Small intestine (tissue), 7 donors: Measurements from ENCODE around the gene LBHD1. TPM values are rescaled to one million over a fixed set of nuclear protein-coding genes. Genes with fewer than 3 reads are reported as not detected.

Experiments used
- DNase-seq, 2 donors: peaks; one replicate each; pipeline versions ENCODE4 v3.0.0 to v3.0.0-alpha.2; 2013
- FAIRE-seq: peaks from 2 replicates; lab custom pipeline; 2012; peaks lifted over from hg19 to GRCh38; lab: Jason Lieb, UNC
- H3K27ac ChIP-seq, 3 donors: one replicate each; pipeline ENCODE4 v1.5.1; 2013; ENCODE audit warnings: low read length in 2 of 3, mild to moderate bottlenecking in 2 of 3, control low read depth in 1 of 3, inconsistent platforms in 1 of 3, low read depth in 1 of 3, moderate library complexity in 1 of 3
- H3K27me3 ChIP-seq, 3 donors: one replicate each; pipeline ENCODE4 v1.6.1; 2013; ENCODE audit warnings: low read length in 3 of 3, inconsistent platforms in 1 of 3; ENCODE audit not compliant: control insufficient read depth in 3 of 3, insufficient read depth in 3 of 3
- H3K36me3 ChIP-seq, 3 donors: one replicate each; pipeline ENCODE4 v1.6.1; 2013; ENCODE audit warnings: low read length in 3 of 3, inconsistent platforms in 1 of 3, low read depth in 1 of 3, mild to moderate bottlenecking in 1 of 3, moderate library complexity in 1 of 3; ENCODE audit not compliant: control insufficient read depth in 3 of 3, insufficient read depth in 2 of 3
- H3K4me1 ChIP-seq, 3 donors: one replicate each; pipeline ENCODE4 v1.6.1; 2013; ENCODE audit warnings: low read length in 2 of 3, inconsistent platforms in 1 of 3, low read depth in 1 of 3, mild to moderate bottlenecking in 1 of 3, moderate library complexity in 1 of 3; ENCODE audit not compliant: control insufficient read depth in 3 of 3, insufficient read depth in 2 of 3
- H3K4me3 ChIP-seq, 3 donors: one replicate each; pipeline ENCODE4 v1.5.1; 2013; ENCODE audit warnings: low read length in 3 of 3, control low read depth in 1 of 3, inconsistent platforms in 1 of 3, low read depth in 1 of 3, mild to moderate bottlenecking in 1 of 3, moderate library complexity in 1 of 3
- H3K9me3 ChIP-seq, 2 donors: one replicate each; pipeline ENCODE4 v1.6.1; 2013; ENCODE audit warnings: low read depth in 1 of 2, low read length in 1 of 2; ENCODE audit not compliant: control insufficient read depth in 2 of 2, insufficient read depth in 1 of 2
- WGBS, 3 donors: extraction: QIAGEN DNeasy Blood & Tissue Kit; methylation state at CpG; one replicate each; pipeline ENCODE4 v1.1.7; 2013; 5-methylcytosine and 5-hydroxymethylcytosine counted together
- polyA plus RNA-seq, 4 donors: library from polyadenylated mRNA; stranded (reverse) in 3 of 4; unstranded in 1 of 4; fragments of 200-250 nt in 3 of 4; fragments of 120-200 nt in 1 of 4; gene quantifications; one replicate each; pipeline versions ENCODE4 v1.2.1 to v1.2.3, GENCODE V29; 2013
- donor health status: healthy with polysubstance abuse.
- donor health status: control.
- donor health status: control.
- donor health status: Bipolar disorder and iron deficiency.
- donor health status: healthy.

Gene LBHD1
- polyA plus RNA-seq, 4 donors: 2.2 to 7.3 (median 6.3) TPM

DNA sequence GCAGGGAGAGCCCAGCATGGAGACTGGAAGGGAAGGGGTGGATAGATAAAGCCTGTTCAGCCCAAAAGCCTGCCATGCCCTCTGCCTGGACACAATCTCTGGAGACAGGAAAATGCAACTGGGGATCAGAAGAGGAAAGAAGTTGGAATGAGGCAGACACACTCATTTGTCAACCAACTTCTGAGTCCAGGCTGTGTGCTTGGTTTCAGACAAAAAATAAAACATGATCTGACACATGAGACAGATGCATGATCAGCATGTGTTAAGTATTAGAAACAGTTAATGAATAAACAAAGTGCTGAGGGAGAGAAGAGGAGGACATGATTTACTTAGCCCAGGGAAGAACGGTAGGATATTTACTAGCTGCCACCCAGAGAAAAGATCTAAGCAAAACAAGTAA is 16.4 kb upstream of the LBHD1 start:
- peak overlapping the region in 1 of 3 donors; percentile 33 for H3K4me3 ChIP-seq

DNA sequence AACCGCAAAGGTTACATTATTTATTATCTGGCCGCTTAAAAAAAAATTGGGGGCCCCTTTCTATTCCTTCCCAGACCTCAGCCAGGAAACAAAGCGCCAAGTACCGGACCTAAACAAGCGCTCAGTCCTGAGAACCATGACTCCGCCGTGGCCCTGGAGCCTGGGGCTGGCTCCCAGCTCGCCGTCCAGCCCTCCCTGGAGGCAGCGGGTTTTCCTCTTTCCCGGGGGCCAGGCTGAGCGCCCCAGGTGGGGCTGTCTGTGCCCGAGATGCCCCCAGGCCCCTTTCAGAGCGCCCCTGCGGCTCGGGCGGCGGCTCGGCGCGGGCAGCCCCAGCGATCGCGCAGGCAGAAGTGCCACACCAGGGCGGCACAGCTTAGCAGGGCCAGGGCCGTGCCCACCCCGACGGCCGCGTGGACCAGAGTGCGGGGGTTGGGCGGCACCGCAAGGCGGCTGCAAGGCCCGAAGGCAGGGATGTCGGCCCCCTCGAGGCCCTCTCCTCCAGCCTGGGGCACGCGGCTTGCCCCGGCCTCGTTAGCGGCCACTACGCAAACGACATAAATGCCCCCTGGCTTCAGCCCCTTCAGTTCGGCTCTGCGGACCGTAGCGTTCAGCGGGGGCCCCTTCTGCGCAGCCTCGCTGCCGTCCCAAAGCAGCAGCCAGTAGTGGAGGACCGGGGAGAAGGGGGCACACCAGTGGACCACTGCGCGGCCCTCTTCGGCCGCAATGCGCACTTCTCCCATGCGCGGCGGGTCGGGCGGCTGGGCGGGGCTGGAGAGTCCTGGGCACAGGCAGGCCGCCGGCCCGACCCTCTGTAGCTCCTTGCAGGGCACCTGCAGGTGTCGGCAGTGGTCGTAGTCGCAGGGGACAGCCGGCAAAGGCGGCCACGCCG is 15.7 kb upstream of the LBHD1 start:
- peaks cover 0 to 14% (median 4%) of the 10 kb centered on the region in 3 donors for H3K4me1 ChIP-seq
- WGBS, 3 donors: 23 to 37% (median 33%) methylated on average over 61 to 74 of the region's 74 CpGs
- no peaks in the 10 kb centered on the region for H3K9me3 ChIP-seq
- FAIRE-seq (no peak), DNase-seq (peak in 1 of 2 donors; percentile 43)
- peak overlapping the region in 2 of 3 donors; percentile 33 to 35 for H3K4me3 ChIP-seq
- H3K27ac ChIP-seq: peak overlapping the region in 1 of 3 donors; percentile 17
- peaks cover 0 to 37% (median 15%) of the 10 kb centered on the region in 3 donors for H3K36me3 ChIP-seq
- H3K27me3 ChIP-seq: peaks cover 0 to 22% (median 0%) of the 10 kb centered on the region in 3 donors

More for the DNA sequence above, 16.4 kb upstream of the LBHD1 start:
- 44 to 50% (median 47%) methylated on average over 1 of the region's 1 CpG for WGBS, 3 donors
- DNase-seq (no peak), FAIRE-seq (no peak)
- peaks cover 0 to 43% (median 15%) of the 10 kb centered on the region in 3 donors for H3K36me3 ChIP-seq
- peaks cover 0 to 14% (median 4%) of the 10 kb centered on the region in 3 donors for H3K4me1 ChIP-seq
- H3K27me3 ChIP-seq: peaks cover 0 to 22% (median 0%) of the 10 kb centered on the region in 3 donors
- H3K9me3 ChIP-seq: no peaks in the 10 kb centered on the region
- peak overlapping the region in 2 of 3 donors; percentile 0 to 67 for H3K27ac ChIP-seq

DNA sequence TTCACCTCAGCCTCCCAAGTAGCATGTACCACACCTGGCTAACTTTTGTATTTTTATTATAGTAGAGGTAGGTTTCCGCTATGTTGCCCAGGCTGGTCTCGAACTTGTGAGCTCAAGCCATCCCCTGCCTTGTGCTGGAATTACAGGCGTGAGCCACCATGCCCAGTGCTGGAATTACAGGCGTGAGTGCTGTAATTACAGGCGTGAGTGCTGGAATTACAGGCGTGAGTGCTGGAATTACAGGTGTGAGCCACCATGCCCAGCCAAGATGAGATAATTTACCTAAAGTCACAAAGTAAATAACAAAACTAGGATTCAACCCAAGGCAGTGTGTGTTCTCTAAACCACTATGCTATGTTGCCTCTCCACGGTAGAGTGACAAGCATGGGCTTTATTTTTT is 10.5 kb upstream of the LBHD1 start:
- Histone ChIP-seq H3K9me3 (no peaks in the 10 kb centered on the region), H3K36me3 (peaks cover 0 to 4% (median 0%) of the 10 kb centered on the region in 3 donors), H3K4me1 (peaks cover 2 to 10% (median 4%) of the 10 kb centered on the region in 3 donors), H3K4me3 (no peak overlapping the region), H3K27me3 (peaks cover 0 to 7% (median 0%) of the 10 kb centered on the region in 3 donors), H3K27ac (no peak overlapping the region)
- DNase-seq: no peak
- FAIRE-seq: no peak
- WGBS, 3 donors: 62 to 82% (median 63%) methylated on average over 7 of the region's 7 CpGs

DNA sequence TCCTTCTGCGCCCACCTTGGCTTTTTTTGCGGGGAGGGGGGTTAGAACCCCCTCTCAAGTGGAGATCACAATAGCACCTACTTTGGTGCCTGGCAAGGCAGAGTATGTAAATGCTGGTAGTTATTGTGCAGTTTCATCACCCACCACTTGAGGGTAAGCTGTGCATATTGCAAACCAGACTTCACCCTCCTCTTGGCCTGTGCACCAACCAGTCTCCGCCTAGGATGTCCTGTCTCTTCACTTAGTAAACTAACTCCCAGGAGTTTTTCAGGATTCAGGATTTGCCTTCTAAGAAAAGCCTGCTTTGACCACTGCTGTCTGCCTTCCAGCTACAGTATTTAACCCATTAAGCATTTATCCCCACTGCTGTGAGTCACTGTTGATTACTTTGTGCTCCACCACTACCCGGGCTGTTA is 8.8 kb upstream of the LBHD1 start:
- peak overlapping the region in 1 of 3 donors; percentile 0 for H3K27ac ChIP-seq

DNA sequence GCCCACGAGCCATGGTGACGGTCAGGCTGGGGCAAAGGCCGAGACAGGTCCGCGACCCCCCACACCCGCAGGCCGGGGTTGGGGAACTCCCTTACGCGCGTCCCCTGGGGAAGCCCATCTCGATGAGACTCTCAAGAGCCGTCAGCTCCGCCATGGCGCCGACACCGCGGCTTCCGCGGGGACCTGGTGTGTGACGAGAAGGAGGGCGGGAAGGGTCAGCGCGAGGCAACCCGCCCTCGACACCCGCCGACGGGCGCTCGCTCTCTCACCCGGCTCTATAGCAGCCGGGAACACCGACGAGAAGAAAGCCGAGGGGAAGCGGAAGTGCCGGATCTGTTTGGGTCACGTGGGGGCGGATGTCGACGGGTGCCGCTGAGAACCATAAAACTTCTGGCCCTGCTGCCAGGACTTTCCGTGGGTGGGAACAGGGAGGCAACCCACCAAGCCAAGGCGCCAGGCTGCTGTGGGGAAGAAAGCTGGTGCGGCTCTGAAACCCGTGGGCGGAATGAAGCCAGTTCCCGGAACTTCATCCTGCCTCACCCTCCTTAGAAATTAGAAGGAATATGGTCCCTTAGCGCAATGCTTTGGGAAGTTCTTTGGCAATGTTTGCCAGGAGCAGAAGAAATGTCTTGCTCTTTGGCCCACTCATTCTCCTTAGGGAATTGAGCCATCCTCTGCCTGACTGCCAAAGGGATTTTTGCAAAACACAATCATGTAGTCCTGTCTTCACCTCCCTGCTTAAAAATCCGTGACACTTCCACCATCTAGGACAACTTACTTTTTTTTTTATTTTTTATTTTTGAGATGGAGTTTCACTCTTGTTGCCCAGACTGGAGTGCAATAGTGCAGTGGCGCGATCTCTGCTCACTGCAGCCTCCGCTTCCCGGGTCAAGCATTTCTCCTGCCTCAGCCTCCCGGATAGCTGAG is 7.0 kb upstream of the LBHD1 start, which contains the start of gene UBXN1:
Gene UBXN1, minus strand, starts transcription at position 304 of the 927 bp plus-strand sequence. Its CDS starts 150 bp downstream, at position 154.
- FAIRE-seq (no peak), DNase-seq (peak; percentile 90 to 94)
- peaks cover 2 to 10% (median 4%) of the 10 kb centered on the region in 3 donors for H3K4me1 ChIP-seq
- H3K27me3 ChIP-seq: no peaks in the 10 kb centered on the region
- H3K36me3 ChIP-seq: peaks cover 2 to 24% (median 3%) of the 10 kb centered on the region in 3 donors
- H3K27ac ChIP-seq: peak within 1 kb of the TSS; percentile 70 to 88 (median 77)
- peak within 1 kb of the TSS; percentile 85 to 97 (median 93) for H3K4me3 ChIP-seq
- 2 to 7% (median 3%) methylated on average over 50 to 55 of the region's 55 CpGs for WGBS, 3 donors
- no peaks in the 10 kb centered on the region for H3K9me3 ChIP-seq

More for the DNA sequence above, 8.8 kb upstream of the LBHD1 start:
- peak; percentile 67 to 70 for DNase-seq
- no peaks in the 10 kb centered on the region for H3K27me3 ChIP-seq
- H3K4me3 ChIP-seq: no peak overlapping the region
- no peaks in the 10 kb centered on the region for H3K9me3 ChIP-seq
- WGBS, 3 donors: 37 to 50% (median 49%) methylated on average over 4 of the region's 4 CpGs
- H3K36me3 ChIP-seq: peaks cover 2 to 13% (median 3%) of the 10 kb centered on the region in 3 donors
- FAIRE-seq: no peak
- H3K4me1 ChIP-seq: peaks cover 2 to 10% (median 4%) of the 10 kb centered on the region in 3 donors

DNA sequence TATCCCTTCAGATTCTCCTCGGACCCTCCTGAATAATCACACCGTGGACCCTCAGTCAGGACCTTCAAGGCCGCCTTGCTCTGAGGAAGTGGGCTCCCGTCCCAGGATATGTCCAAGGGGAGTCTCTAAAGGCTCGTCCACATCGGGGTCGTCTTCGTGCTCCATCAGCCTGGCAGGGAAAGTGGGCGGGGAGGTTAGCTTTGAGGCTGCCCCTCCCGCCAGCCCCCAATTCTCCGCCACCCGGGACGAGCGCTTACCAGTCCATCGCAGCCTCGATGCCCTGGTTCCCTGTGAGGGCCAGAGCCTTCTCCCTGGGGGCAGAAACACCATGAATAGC is 6.3 kb upstream of the LBHD1 start:
- Histone ChIP-seq H3K36me3 (peaks cover 2 to 30% (median 3%) of the 10 kb centered on the region in 3 donors), H3K27me3 (no peaks in the 10 kb centered on the region), H3K9me3 (no peaks in the 10 kb centered on the region), H3K4me1 (peaks cover 2 to 11% (median 4%) of the 10 kb centered on the region in 3 donors), H3K27ac (peak overlapping the region; percentile 70 to 88 (median 77)), H3K4me3 (peak overlapping the region; percentile 85 to 97 (median 93))
- FAIRE-seq: no peak
- WGBS, 3 donors: 2 to 4% (median 3%) methylated on average over 11 to 16 of the region's 16 CpGs
- no peak for DNase-seq

DNA sequence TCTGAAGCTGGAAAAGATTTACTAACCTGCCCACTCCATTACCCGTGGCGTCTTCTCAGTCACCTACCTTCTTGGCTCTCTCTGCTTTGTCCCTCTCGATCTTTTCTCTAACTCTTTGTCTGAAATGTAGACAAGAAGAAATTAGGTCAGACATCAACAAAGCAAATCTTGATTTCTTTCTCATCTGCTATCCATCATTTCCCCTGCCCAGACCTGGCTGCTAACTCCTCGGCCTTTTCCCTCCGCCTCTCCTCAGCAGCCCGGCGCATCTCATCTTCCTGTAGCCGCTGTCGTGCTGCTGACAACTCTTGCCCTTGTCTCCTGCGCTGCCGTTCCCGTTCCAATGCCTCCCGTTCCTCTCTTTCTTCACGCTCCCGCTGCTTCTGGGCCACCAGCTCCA is 5.6 kb upstream of the LBHD1 start:
- Histone ChIP-seq H3K36me3 (peaks cover 2 to 34% (median 3%) of the 10 kb centered on the region in 3 donors), H3K4me1 (peaks cover 2 to 16% (median 4%) of the 10 kb centered on the region in 3 donors), H3K4me3 (peak overlapping the region in 2 of 3 donors; percentile 17 to 97), H3K9me3 (no peaks in the 10 kb centered on the region), H3K27ac (no peak overlapping the region), H3K27me3 (no peaks in the 10 kb centered on the region)
- FAIRE-seq (no peak), DNase-seq (no peak)
- WGBS, 3 donors: 76 to 83% (median 80%) methylated on average over 15 of the region's 15 CpGs
